Thyroid gland (tissue), 4 donors: ENCODE data around the gene TMEM37. TPM values are rescaled to one million over a fixed set of nuclear protein-coding genes. Genes with fewer than 3 reads are reported as not detected.

ENCODE experiments used
- DNase-seq, 2 donors: peaks; one replicate each; pipeline ENCODE4 v3.0.0-alpha.2; 2019
- H3K27ac ChIP-seq, 3 donors: fragments of 200-600 bp; sonication (generic); 1 replicate in 2 of 3; 2 replicates in 1 of 3; pipeline ENCODE4 v1.5.1; 2016 to 2019; ENCODE audit warnings: mild to moderate bottlenecking in 1 of 3, moderate library complexity in 1 of 3
- H3K27me3 ChIP-seq: fragments of 200-600 bp; sonication (generic); one replicate; pipeline ENCODE4 v1.5.1; 2019
- H3K36me3 ChIP-seq, 2 donors: fragments of 200-600 bp; sonication (generic); one replicate each; pipeline ENCODE4 v1.5.1; 2016 to 2019
- H3K4me1 ChIP-seq, 2 donors: fragments of 200-600 bp; sonication (generic); one replicate each; pipeline ENCODE4 v1.5.1; 2017 to 2019
- H3K4me3 ChIP-seq, 3 donors: fragments of 200-600 bp; sonication (generic); replicated peaks in 1 of 3; 1 replicate in 2 of 3; 2 replicates in 1 of 3; pipeline ENCODE4 v1.5.1; 2016; ENCODE audit warnings: mild to moderate bottlenecking in 1 of 3
- H3K9me3 ChIP-seq: fragments of 200-600 bp; sonication (generic); one replicate; pipeline ENCODE4 v1.5.1; 2017
- POLR2A ChIP-seq, 2 donors: fragments of 450-650 bp; IDR thresholded peaks; one replicate each; pipeline ENCODE4 v1.6.1; 2017; ENCODE audit warnings: antibody characterized with exemption in 2 of 2, mild to moderate bottlenecking in 2 of 2, moderate library complexity in 1 of 2
- WGBS, 2 donors: methylation state at CpG; one replicate each; pipeline ENCODE4 v1.1.5; 2017; 5-methylcytosine and 5-hydroxymethylcytosine counted together
- intact Hi-C: fragments of 100-400 bp; cut with DNase I; formaldehyde crosslinking; loops from one replicate; pipeline ENCODE4 v1.15.1; 2023
- total RNA-seq, 4 donors: library from RNA; depleted of rRNA; stranded (reverse); fragments of >200 nt; gene quantifications; one replicate each; pipeline ENCODE4 v1.2.3, GENCODE V29; 2016
- TF ChIP-seq, protein P1 (sequence below), 6 experiments: fragments of 200-600 bp in 3 of 6; fragments of 450-650 bp in 3 of 6; sonication (generic) in 3 of 6; IDR thresholded peaks; one replicate each; pipeline ENCODE4 v1.5.1; 2016 to 2019; ENCODE audit warnings: antibody characterized with exemption in 6 of 6, mild to moderate bottlenecking in 2 of 6, inconsistent platforms in 1 of 6, moderate library complexity in 1 of 6

The TMEM37 gene
- total RNA-seq, 4 donors from 2014 or later: 34.4 to 50.2 (median 43.1) TPM

- Histone ChIP-seq H3K36me3 (no peaks in the 10 kb centered on the region), H3K9me3 (no peaks in the 10 kb centered on the region), H3K27me3 (no peaks in the 10 kb centered on the region), H3K4me1 (no peaks in the 10 kb centered on the region), H3K4me3 (no peak overlapping the region), H3K27ac (no peak overlapping the region)
- TF ChIP-seq POLR2A (IDR thresholded peaks at IDR 0.05): no peak
- TF ChIP-seq, protein P1, sequence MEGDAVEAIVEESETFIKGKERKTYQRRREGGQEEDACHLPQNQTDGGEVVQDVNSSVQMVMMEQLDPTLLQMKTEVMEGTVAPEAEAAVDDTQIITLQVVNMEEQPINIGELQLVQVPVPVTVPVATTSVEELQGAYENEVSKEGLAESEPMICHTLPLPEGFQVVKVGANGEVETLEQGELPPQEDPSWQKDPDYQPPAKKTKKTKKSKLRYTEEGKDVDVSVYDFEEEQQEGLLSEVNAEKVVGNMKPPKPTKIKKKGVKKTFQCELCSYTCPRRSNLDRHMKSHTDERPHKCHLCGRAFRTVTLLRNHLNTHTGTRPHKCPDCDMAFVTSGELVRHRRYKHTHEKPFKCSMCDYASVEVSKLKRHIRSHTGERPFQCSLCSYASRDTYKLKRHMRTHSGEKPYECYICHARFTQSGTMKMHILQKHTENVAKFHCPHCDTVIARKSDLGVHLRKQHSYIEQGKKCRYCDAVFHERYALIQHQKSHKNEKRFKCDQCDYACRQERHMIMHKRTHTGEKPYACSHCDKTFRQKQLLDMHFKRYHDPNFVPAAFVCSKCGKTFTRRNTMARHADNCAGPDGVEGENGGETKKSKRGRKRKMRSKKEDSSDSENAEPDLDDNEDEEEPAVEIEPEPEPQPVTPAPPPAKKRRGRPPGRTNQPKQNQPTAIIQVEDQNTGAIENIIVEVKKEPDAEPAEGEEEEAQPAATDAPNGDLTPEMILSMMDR (IDR thresholded peaks at IDR 0.05): no peak
- 89% methylated on average over 10 to 11 of the region's 11 CpGs for WGBS, 2 donors
- intact Hi-C loops: no loop called here
- no peak for DNase-seq
Observed at GRCh38 chr2:119483896-119484718, 52.5 kb downstream of the TMEM37 start.

GRCh38 chr2:119484834-119485233, 53.2 kb downstream of the TMEM37 start:
- H3K4me1 ChIP-seq: no peaks in the 10 kb centered on the region
- no peak overlapping the region for H3K4me3 ChIP-seq
- no peak for DNase-seq
- intact Hi-C loops: no loop called here
- no peaks in the 10 kb centered on the region for H3K27me3 ChIP-seq
- no peaks in the 10 kb centered on the region for H3K9me3 ChIP-seq
- no peak overlapping the region for H3K27ac ChIP-seq
- TF ChIP-seq, protein P1 (IDR thresholded peaks at IDR 0.05): no peak
- no peak for TF ChIP-seq POLR2A (IDR thresholded peaks at IDR 0.05)
- no peaks in the 10 kb centered on the region for H3K36me3 ChIP-seq
- 72 to 79% methylated on average over 6 of the region's 6 CpGs for WGBS, 2 donors

- 78 to 84% methylated on average over 12 of the region's 12 CpGs for WGBS, 2 donors
Observed at GRCh38 chr2:119485336-119486110, 53.9 kb downstream of the TMEM37 start.

DNA sequence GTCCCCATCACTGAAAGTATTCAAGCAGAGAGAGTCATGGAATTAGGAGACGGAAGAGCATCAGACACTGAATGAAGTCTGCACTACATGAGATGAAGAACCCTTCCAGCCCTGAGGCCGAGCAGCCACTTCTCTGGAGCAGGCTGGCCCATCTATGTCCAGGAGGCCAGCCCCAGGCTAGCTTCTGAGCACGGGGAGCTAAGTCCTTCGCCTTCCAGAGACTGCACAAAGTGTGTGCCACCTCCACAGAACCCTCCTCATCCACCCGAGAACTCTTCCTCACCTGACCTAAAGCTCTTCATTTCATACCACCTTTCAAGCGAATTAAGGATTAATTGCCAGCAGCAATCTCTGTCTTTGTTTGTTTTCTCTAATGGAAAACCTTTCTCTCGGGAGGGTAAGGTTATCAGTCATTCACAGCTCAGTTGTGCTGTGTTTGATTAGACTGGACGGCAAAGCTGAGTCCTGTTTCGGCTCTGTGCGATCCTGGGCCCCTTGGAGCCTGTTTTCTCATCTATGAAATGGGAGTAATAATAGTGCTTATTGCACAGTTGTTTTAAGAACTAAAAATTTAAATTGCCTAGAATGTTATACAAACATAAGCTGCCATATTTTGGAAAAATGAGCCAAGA, 54.7 kb downstream of the TMEM37 start:
- no peaks in the 10 kb centered on the region for H3K36me3 ChIP-seq
- H3K4me1 ChIP-seq: no peaks in the 10 kb centered on the region
- H3K27me3 ChIP-seq: no peaks in the 10 kb centered on the region
- H3K9me3 ChIP-seq: no peaks in the 10 kb centered on the region
- no peak for DNase-seq
- WGBS, 2 donors: 84 to 91% methylated on average over 10 of the region's 10 CpGs
- no peak overlapping the region for H3K27ac ChIP-seq
- TF ChIP-seq POLR2A (IDR thresholded peaks at IDR 0.05): no peak
- TF ChIP-seq, protein P1 (IDR thresholded peaks at IDR 0.05): no peak
- intact Hi-C loops: no loop called here
- H3K4me3 ChIP-seq: no peak overlapping the region

More at GRCh38 chr2:119485336-119486110, 53.9 kb downstream of the TMEM37 start:
- TF ChIP-seq, protein P1 (IDR thresholded peaks at IDR 0.05): no peak
- no peak for TF ChIP-seq POLR2A (IDR thresholded peaks at IDR 0.05)
- Histone ChIP-seq H3K27me3 (no peaks in the 10 kb centered on the region), H3K4me3 (no peak overlapping the region), H3K9me3 (no peaks in the 10 kb centered on the region), H3K36me3 (no peaks in the 10 kb centered on the region), H3K4me1 (no peaks in the 10 kb centered on the region), H3K27ac (no peak overlapping the region)
- no peak for DNase-seq
- intact Hi-C loops: no loop called here
